ENCODE measurements around the gene RRP7A.
"Not testable (repeated sequence)": the region's sequence is repeated elsewhere in the genome, so short reads cannot be mapped to it uniquely, and the experiment has no call there.

The RRP7A gene

DNA sequence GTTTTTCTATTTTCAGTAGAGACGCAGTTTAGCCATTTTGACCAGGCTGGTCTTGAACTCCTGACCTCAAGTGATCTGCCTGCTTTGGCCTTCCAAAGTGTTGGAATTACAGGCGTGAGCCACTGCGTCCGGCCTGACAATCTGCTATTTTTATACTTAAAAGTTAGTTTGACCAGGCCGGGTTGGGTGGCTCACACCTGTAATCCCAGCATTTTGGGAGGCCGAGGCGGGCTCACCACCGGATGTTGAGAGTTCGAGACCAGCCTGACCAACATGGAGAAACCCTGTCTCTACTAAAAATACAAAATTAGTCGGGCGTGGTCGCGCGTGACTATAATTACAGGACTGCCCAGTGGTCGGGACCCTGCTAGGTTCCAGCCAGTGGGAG, 19.8 kb downstream of the RRP7A start:
- DNase-seq (ENCODE audit: low read depth in 2 of 2): not testable (repeated sequence)

DNA sequence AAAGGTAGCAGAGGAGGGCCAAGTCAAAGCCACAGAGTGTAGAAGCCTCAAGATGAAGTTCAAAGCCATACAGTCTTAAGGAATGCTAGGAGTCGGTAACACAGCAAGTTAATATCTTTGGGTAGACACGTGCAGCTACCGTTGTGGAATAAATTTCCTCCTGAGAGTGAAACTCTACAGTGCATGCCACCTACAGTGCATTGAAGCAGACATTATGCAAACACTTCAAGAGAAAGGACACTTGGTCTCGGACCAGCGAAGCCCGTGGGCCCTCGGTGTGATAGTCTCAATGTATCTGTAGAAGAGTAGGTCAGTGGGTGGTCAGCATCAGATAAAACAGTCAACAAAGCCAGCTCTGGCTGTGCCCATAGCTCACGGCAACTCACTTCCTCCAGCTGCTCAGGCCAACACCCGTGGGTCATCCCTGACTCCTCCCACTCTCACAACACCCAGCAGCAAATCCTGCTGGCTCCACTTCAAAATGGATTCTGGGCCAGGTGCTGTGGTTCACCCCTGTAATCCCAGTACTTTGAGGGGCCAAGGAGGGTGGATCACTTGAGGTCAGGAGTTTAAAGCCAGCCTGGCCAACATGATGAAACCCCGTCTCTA, 24.0 kb downstream of the RRP7A start:
- DNase-seq (ENCODE audit: low read depth in 2 of 2): not testable (repeated sequence)

DNA sequence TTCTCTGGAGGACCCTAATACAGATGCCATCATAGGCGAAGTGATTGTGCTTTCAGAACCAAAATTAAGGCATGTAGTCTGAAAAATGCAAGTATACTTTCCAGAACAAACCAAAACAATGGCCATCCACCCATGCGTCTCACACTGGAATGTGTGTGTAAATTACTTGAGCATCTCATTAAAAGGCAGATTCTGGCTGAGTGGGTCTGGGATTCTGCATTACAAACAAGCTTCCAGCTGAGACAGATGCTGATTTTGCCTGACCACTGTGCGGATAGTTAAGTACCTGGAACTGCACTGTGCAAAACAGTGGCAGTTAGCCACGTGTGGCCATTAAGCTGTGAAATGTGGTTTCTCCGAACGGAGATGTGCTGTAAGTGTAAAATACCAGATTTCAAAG, 26.2 kb downstream of the RRP7A start:
- DNase-seq (ENCODE audit: low read depth in 2 of 2): no peak

- no peak for DNase-seq (ENCODE audit: low read depth in 2 of 2)
Observed at GRCh38 chr22:42492323-42492690, 27.3 kb downstream of the RRP7A start.

DNA sequence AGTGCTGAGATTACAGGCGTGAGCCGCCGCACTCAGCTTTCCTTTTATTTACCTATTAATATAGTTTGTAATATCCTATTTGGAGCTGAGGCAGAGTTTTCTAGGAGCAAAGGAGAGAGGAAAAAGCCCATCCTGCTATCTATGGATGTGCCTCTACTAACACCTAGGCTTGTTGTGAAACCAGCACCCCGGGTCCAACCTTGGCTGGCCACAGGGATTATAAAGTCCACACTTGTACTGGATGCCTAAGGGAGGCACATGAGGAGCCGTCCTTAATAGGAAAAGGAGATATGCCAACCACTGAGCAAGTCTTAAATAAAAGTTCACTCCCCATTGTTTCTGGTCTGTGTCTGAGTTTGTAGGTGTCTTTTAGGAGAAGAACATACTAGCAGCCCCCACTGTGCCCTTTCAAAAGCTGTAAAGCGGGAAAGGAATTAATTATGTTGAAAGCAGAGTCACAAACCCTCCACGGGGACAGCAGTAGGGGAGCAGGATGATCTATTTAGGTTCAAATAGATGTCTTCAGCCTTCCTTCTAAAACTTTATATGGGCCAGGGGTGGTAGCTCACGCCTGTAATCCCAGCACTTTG, 29.3 kb downstream of the RRP7A start:
- DNase-seq (ENCODE audit: low read depth in 2 of 2): no peak

DNA sequence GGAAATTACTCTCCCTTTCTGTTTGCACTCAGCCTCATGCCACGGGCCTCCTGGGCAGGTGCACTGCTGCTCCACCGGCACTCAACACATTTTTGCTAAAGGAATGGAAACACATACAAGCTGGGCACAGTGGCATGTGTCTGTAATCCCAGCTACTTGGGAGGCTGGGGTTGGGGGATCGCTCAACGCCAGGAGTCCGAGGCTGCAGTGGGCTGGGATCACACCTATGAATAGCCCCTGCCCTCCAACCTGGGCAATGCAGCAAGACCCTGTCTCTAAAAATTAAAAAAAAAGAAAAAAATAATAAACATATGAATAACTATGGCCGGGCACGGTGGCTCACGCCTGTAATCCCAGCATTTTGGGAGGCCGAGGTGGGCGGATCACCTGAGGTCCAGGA, 30.6 kb downstream of the RRP7A start:
- no peak for DNase-seq (ENCODE audit: low read depth in 2 of 2)

GRCh38 chr22:42484506-42484905, 35.1 kb downstream of the RRP7A start:
- no peak for DNase-seq (ENCODE audit: low read depth in 2 of 2)

DNA sequence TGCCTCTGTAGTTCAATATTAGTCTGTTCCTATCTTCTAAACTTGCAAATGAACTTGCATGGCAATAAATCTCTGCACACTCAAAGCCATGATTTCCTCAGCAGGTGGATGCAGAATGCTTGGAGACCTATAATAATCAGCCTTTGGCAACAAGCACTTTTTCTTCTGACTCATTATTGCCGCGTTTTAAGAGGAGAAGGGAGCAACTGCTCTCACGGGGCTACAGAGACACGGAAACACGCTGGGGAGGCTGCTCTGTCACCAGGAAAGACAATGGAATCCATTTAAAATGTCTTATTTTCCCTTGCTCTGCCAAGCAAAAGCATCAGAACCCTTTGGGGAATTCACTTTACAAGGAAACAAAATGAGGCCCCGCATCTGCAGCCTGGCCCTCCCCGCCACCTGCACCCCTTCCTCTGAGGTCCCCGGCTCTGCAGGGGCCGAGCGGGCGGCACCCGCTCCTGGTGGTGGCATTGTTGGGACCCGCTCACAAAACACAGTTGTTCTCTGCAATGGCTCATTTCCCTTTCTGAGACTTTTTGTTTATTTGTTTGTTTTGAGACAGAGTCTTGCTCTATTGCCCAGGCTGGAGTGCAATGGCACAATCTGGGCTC, 35.9 kb downstream of the RRP7A start:
- not testable (repeated sequence) for DNase-seq (ENCODE audit: low read depth in 2 of 2)

GRCh38 chr22:42475122-42475521, 44.5 kb downstream of the RRP7A start:
- no peak for DNase-seq (ENCODE audit: low read depth in 2 of 2)

DNA sequence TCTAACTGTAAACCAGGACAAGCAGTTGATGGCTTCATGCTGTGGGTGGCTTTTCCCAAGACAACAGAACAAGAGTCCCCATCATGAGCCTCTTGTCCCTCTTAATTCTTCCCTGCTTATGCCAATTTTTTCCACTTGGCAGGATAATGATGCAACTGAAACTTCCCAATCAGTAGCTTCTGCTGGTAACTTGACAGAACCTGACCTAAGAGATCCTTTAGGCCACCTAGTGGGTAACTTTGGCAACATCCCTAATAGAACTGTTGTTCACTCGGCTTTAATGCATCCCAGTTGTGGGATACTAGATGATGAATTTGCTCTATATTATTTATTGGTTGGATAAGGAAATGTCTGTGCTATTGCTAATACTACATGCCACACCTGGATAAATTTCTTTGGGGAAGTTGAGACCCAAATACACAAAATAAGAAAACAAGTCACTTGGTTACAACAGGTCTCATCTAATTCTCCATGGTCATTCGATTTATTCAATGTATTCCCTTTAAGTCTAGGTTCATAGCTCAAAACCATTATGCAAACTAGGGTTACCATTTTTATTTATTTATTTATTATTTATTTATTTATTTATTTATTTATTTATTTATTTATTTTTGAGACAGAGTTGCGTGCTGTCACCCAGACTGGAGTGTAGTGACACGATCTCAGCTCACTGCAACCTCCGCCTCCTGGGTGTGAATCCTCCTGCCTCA, 46.0 kb downstream of the RRP7A start:
- DNase-seq (ENCODE audit: low read depth in 2 of 2): no peak

- no peak for DNase-seq (ENCODE audit: low read depth in 2 of 2)
Observed at GRCh38 chr22:42472671-42473070, 46.9 kb downstream of the RRP7A start.

DNA sequence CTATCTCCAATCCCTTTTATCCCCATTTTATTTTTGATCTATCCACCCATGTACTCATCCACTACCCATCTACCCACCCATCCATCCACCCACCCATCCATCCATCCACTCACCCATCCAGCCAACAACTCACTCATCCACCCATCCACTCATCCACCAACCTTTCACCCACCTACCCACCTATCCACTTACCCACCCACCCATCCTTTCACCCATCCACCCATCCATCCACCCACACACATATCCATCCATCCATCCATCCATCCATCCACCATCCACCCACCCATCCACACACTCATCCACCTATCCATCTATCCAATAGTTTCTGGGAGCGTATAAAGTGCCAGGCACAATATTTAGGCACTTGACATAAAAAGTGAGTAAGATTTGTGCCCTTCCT, 48.2 kb downstream of the RRP7A start:
- DNase-seq (ENCODE audit: low read depth in 2 of 2): no peak

GRCh38 chr22:42470366-42471082, 49.1 kb downstream of the RRP7A start:
- no peak for DNase-seq (ENCODE audit: low read depth in 2 of 2)

DNA sequence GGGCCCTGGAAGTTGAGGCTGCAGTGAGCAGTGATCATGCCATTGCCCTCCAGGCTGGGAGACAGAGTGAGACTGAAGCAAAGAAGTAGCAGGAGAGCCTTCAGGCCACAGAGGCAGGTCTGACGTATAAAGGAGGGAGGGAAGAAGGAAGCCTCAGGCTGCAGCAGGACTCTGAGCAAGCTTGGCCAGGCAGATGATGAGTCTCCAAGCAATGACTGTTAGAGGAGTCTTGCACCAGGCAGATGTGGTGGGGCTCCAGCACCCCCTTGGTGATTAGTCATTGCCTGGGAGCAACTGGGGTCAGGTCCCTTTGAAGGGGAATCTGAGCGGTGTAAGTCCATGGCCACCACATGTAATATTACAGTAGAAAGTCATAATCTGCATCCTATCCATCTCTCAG, 50.8 kb downstream of the RRP7A start:
- no peak for DNase-seq (ENCODE audit: low read depth in 2 of 2)

- DNase-seq (ENCODE audit: low read depth in 2 of 2): no peak
Observed at GRCh38 chr22:42462016-42462415, 57.6 kb downstream of the RRP7A start.

DNA sequence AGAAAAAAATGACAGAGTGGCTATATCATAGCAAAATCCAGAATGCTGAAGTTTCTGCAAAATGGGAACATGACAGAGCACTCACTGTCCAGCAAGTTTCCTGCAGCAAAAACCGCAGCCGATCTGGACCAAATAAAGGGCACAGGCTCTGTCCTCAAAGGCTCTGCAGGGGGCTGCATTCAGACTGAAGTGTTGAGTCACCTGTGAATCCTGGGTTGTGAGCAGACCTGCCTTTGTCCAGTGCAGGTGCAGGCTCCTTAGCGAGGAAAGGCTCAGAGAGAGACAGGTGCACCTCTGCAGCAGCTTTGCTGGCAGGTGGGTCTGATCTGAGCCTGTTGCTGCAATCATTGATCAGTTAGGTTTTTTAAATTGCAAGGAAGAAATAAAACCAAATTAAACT, 58.1 kb downstream of the RRP7A start:
- no peak for DNase-seq (ENCODE audit: low read depth in 2 of 2)
